H1 (cell line): ENCODE results near the gene ATF7.
"Not testable (repeated sequence)": the region's sequence is repeated elsewhere in the genome, so short reads cannot be mapped to it uniquely, and the experiment has no call there.

ENCODE experiments used
- BRCA1 ChIP-seq: IDR thresholded peaks from 2 replicates; pipeline ENCODE4 v1.6.1; 2012; ENCODE audit warnings: low read depth, low read length, improper control_type of control experiment
- CEBPB ChIP-seq: IDR thresholded peaks from 2 replicates; pipeline ENCODE4 v1.6.1; 2012; ENCODE audit warnings: low read depth, low read length
- CHD1 ChIP-seq: IDR thresholded peaks from 2 replicates; pipeline ENCODE4 v1.6.1; 2012; ENCODE audit warnings: low read depth, low read length, improper control_type of control experiment
- CTCF ChIP-seq, 3 experiments: IDR thresholded peaks; 1 replicate in 2 of 3; 2 replicates in 1 of 3; pipeline versions ENCODE4 v1.5.1 to v1.6.1; 2011; ENCODE audit warnings: low read length in 3 of 3, mild to moderate bottlenecking in 3 of 3, inconsistent platforms in 2 of 3, low read depth in 1 of 3, moderate library complexity in 1 of 3; ENCODE audit not compliant: insufficient read depth in 1 of 3; ENCODE audit errors: control extremely low read depth in 1 of 3
- EGR1 ChIP-seq: IDR thresholded peaks from 2 replicates; pipeline ENCODE4 v1.6.1; 2011; ENCODE audit warnings: low read depth, low read length, borderline replicate concordance
- JUND ChIP-seq: IDR thresholded peaks from 2 replicates; pipeline ENCODE4 v1.6.1; 2011; ENCODE audit warnings: mild to moderate bottlenecking, improper control_type of control experiment, low read length

- not testable (repeated sequence) for TF ChIP-seq CHD1; EGR1; CEBPB; CTCF (IDR thresholded peaks at IDR 0.05; ENCODE audit: control extremely low read depth in 1 of 3, insufficient read depth in 1 of 3, low read depth in 1 of 3, low read length in 3 of 3); JUND; BRCA1
These were observed 60.8 kb downstream of the ATF7 start for GRCh38 chr12:53565376-53565775.
